Measurements from ENCODE around the gene KCTD7.

- TF ChIP-seq POLR2AphosphoS5 (IDR thresholded peaks at IDR 0.05; ENCODE audit: borderline replicate concordance, low read depth, low read length) (no peak), EZH2 (IDR thresholded peaks at IDR 0.05) (no peak), FOXP2 (optimal IDR thresholded peaks at IDR 0.05; ENCODE audit: control extremely low read depth, extremely low read length, insufficient read depth) (no peak)
Measured at GRCh38 chr7:66669088-66669487, 40.4 kb downstream of the KCTD7 start.

All from SK-N-MC (cell line).